ENCODE measurements around the gene NPIPB13. TPM values are rescaled to one million over a fixed set of nuclear protein-coding genes. Genes with fewer than 3 reads are reported as not detected.
"Not testable (repeated sequence)": the region's sequence is repeated elsewhere in the genome, so short reads cannot be mapped to it uniquely, and the experiment has no call there.

Gene NPIPB13
- total RNA-seq (2013): 1.5 TPM
- polyA plus RNA-seq (10 to 100 TPM in 1 of 3 donors, not detected in 2; 15.4 TPM), polyA minus RNA-seq (3.7 and 4.7 TPM in 2 replicates), total RNA-seq (0.35 to 2.3 (median 1.2) reads per million in 11 experiments)

GRCh38 chr16:30248379-30248778 is at the start of gene NPIPB13:
Gene NPIPB13, minus strand, starts transcription at chr16:30248479. Its CDS starts 2,906 bp downstream, at chr16:30245573.
- H3K27me3 Mint-ChIP-seq (ENCODE audit: low read depth in 3 of 3); H3K4me3 ChIP-seq (replicated peaks in 1 of 3; ENCODE audit: low read depth in 2 of 3, low read length in 3 of 3); intact Hi-C loops (cut with micrococcal nuclease); H3K4me3 Mint-ChIP-seq; H3K36me3 ChIP-seq (replicated peaks in 1 of 2; ENCODE audit: control insufficient read depth in 1 of 2, insufficient read depth in 2 of 2, low read length in 2 of 2); H3K4me2 ChIP-seq (replicated peaks; ENCODE audit: extremely low read depth, low read length, poor library complexity, severe bottlenecking); H3K4me1 Mint-ChIP-seq; H3K27ac ChIP-seq (ENCODE audit: low read depth in 1 of 2, low read length in 2 of 2); H3K36me3 Mint-ChIP-seq; H3K27ac Mint-ChIP-seq; H4K20me1 ChIP-seq (ENCODE audit: insufficient read depth, low read length); H3K4me1 ChIP-seq (ENCODE audit: control insufficient read depth in 1 of 2, insufficient read depth in 2 of 2, low read length in 2 of 2); H2AFZ ChIP-seq (ENCODE audit: insufficient read depth, low read depth, low read length, poor library complexity, severe bottlenecking); H3K79me2 ChIP-seq (ENCODE audit: insufficient read depth, low read length); H3K9ac ChIP-seq (ENCODE audit: insufficient read depth, low read length, poor library complexity, severe bottlenecking); H3K27me3 ChIP-seq (ENCODE audit: control insufficient read depth in 2 of 2, insufficient read depth in 2 of 2, low read length in 2 of 2); H3K9me3 Mint-ChIP-seq; DNase-seq; H3K9me3 ChIP-seq (replicated peaks in 1 of 2; ENCODE audit: control insufficient read depth in 1 of 2, insufficient read depth in 1 of 2, low read length in 2 of 2): not testable (repeated sequence)
- no CpG with 5 or more reads among the region's 4 CpGs for WGBS (ENCODE audit: insufficient coverage)

GRCh38 chr16:30282357-30282756 is 34.1 kb upstream of the NPIPB13 start:
- H3K9me3 ChIP-seq (replicated peaks in 1 of 2; ENCODE audit: control insufficient read depth in 1 of 2, insufficient read depth in 1 of 2, low read length in 2 of 2); H3K9me3 Mint-ChIP-seq; H3K9ac ChIP-seq (ENCODE audit: insufficient read depth, low read length, poor library complexity, severe bottlenecking); intact Hi-C loops (cut with micrococcal nuclease); H3K27ac ChIP-seq (ENCODE audit: low read depth in 1 of 2, low read length in 2 of 2); DNase-seq; H3K36me3 Mint-ChIP-seq; H3K4me3 Mint-ChIP-seq; H3K36me3 ChIP-seq (replicated peaks in 1 of 2; ENCODE audit: control insufficient read depth in 1 of 2, insufficient read depth in 2 of 2, low read length in 2 of 2); H3K79me2 ChIP-seq (ENCODE audit: insufficient read depth, low read length); H3K4me3 ChIP-seq (replicated peaks in 1 of 3; ENCODE audit: low read depth in 2 of 3, low read length in 3 of 3); H3K4me1 Mint-ChIP-seq; H4K20me1 ChIP-seq (ENCODE audit: insufficient read depth, low read length); H3K27ac Mint-ChIP-seq; H2AFZ ChIP-seq (ENCODE audit: insufficient read depth, low read depth, low read length, poor library complexity, severe bottlenecking); H3K4me1 ChIP-seq (ENCODE audit: control insufficient read depth in 1 of 2, insufficient read depth in 2 of 2, low read length in 2 of 2); H3K27me3 Mint-ChIP-seq (ENCODE audit: low read depth in 3 of 3); H3K4me2 ChIP-seq (replicated peaks; ENCODE audit: extremely low read depth, low read length, poor library complexity, severe bottlenecking); H3K27me3 ChIP-seq (ENCODE audit: control insufficient read depth in 2 of 2, insufficient read depth in 2 of 2, low read length in 2 of 2): not testable (repeated sequence)
- no CpG with 5 or more reads among the region's 10 CpGs for WGBS (ENCODE audit: insufficient coverage)

- H3K79me2 ChIP-seq (ENCODE audit: insufficient read depth, low read length); H3K9me3 ChIP-seq (replicated peaks in 1 of 2; ENCODE audit: control insufficient read depth in 1 of 2, insufficient read depth in 1 of 2, low read length in 2 of 2); H3K36me3 ChIP-seq (replicated peaks in 1 of 2; ENCODE audit: control insufficient read depth in 1 of 2, insufficient read depth in 2 of 2, low read length in 2 of 2); H3K9ac ChIP-seq (ENCODE audit: insufficient read depth, low read length, poor library complexity, severe bottlenecking); H3K4me3 Mint-ChIP-seq; H4K20me1 ChIP-seq (ENCODE audit: insufficient read depth, low read length); H3K4me3 ChIP-seq (replicated peaks in 1 of 3; ENCODE audit: low read depth in 2 of 3, low read length in 3 of 3); H3K4me2 ChIP-seq (replicated peaks; ENCODE audit: extremely low read depth, low read length, poor library complexity, severe bottlenecking); H3K27me3 ChIP-seq (ENCODE audit: control insufficient read depth in 2 of 2, insufficient read depth in 2 of 2, low read length in 2 of 2); DNase-seq; H3K27me3 Mint-ChIP-seq (ENCODE audit: low read depth in 3 of 3); H3K9me3 Mint-ChIP-seq; intact Hi-C loops (cut with micrococcal nuclease); H2AFZ ChIP-seq (ENCODE audit: insufficient read depth, low read depth, low read length, poor library complexity, severe bottlenecking); H3K27ac ChIP-seq (ENCODE audit: low read depth in 1 of 2, low read length in 2 of 2); H3K27ac Mint-ChIP-seq; H3K4me1 ChIP-seq (ENCODE audit: control insufficient read depth in 1 of 2, insufficient read depth in 2 of 2, low read length in 2 of 2); H3K4me1 Mint-ChIP-seq: not testable (repeated sequence)
- no CpG with 5 or more reads among the region's 3 CpGs for WGBS (ENCODE audit: insufficient coverage)
- H3K36me3 Mint-ChIP-seq: peaks cover 8 to 10% of the 10 kb centered on the region in 2 donors
These were observed 30.2 kb upstream of the NPIPB13 start for GRCh38 chr16:30278523-30278922.

GRCh38 chr16:30217082-30217481 is 31.2 kb downstream of the NPIPB13 start:
- no CpG with 5 or more reads among the region's 5 CpGs for WGBS (ENCODE audit: insufficient coverage)
- intact Hi-C loops (cut with micrococcal nuclease); H3K4me3 Mint-ChIP-seq; H3K27me3 Mint-ChIP-seq (ENCODE audit: low read depth in 3 of 3); H2AFZ ChIP-seq (ENCODE audit: insufficient read depth, low read depth, low read length, poor library complexity, severe bottlenecking); H3K4me3 ChIP-seq (replicated peaks in 1 of 3; ENCODE audit: low read depth in 2 of 3, low read length in 3 of 3); H4K20me1 ChIP-seq (ENCODE audit: insufficient read depth, low read length); H3K36me3 ChIP-seq (replicated peaks in 1 of 2; ENCODE audit: control insufficient read depth in 1 of 2, insufficient read depth in 2 of 2, low read length in 2 of 2); H3K9ac ChIP-seq (ENCODE audit: insufficient read depth, low read length, poor library complexity, severe bottlenecking); H3K27ac ChIP-seq (ENCODE audit: low read depth in 1 of 2, low read length in 2 of 2); H3K4me2 ChIP-seq (replicated peaks; ENCODE audit: extremely low read depth, low read length, poor library complexity, severe bottlenecking); H3K4me1 Mint-ChIP-seq; H3K4me1 ChIP-seq (ENCODE audit: control insufficient read depth in 1 of 2, insufficient read depth in 2 of 2, low read length in 2 of 2); H3K79me2 ChIP-seq (ENCODE audit: insufficient read depth, low read length); H3K27ac Mint-ChIP-seq; H3K27me3 ChIP-seq (ENCODE audit: control insufficient read depth in 2 of 2, insufficient read depth in 2 of 2, low read length in 2 of 2); H3K9me3 Mint-ChIP-seq; DNase-seq; H3K36me3 Mint-ChIP-seq; H3K9me3 ChIP-seq (replicated peaks in 1 of 2; ENCODE audit: control insufficient read depth in 1 of 2, insufficient read depth in 1 of 2, low read length in 2 of 2): not testable (repeated sequence)
